GM04503 (cell line): Measurements from ENCODE around the gene CACNA1H.
"Not testable (repeated sequence)": the region's sequence is repeated elsewhere in the genome, so short reads cannot be mapped to it uniquely, and the experiment has no call there.

Source experiments
- DNase-seq: peaks from one replicate; pipeline ENCODE4 v3.0.0-alpha.2; 2012; ENCODE audit warnings: low read depth

The CACNA1H gene

DNA sequence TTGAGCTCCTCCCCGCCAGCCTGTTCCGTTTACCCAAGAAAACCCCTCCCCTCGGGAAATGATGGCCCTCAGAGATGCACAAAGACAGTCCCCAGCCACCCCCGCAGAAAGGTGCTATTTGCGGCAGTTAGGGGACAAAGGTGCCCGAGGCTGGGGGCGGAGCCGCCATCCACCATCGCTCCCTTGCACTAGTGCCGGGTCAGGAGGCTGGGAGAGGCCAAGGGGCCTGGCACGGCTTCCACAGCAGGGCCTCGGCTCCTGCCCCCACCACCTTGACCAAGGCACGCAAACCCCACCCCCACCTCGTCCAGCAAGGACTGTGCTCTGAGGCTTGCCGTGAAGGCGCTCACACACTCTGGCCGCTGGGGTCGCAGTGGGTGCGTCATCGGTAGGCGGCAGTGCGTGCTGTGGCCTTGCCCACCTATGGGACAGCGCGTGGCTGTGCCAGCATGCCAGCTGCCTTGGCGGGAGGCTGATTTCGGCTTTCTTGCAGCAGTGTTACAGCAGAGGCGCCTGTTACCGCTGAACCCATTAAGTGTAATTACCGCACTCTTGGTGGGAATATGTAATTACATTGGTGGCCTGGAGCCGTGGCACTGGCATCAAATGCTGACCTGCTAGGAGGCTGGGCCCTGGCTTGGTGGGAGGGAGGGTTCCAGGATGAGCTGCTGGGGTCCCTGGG, 40.4 kb downstream of the CACNA1H start:
- no peak for DNase-seq

DNA sequence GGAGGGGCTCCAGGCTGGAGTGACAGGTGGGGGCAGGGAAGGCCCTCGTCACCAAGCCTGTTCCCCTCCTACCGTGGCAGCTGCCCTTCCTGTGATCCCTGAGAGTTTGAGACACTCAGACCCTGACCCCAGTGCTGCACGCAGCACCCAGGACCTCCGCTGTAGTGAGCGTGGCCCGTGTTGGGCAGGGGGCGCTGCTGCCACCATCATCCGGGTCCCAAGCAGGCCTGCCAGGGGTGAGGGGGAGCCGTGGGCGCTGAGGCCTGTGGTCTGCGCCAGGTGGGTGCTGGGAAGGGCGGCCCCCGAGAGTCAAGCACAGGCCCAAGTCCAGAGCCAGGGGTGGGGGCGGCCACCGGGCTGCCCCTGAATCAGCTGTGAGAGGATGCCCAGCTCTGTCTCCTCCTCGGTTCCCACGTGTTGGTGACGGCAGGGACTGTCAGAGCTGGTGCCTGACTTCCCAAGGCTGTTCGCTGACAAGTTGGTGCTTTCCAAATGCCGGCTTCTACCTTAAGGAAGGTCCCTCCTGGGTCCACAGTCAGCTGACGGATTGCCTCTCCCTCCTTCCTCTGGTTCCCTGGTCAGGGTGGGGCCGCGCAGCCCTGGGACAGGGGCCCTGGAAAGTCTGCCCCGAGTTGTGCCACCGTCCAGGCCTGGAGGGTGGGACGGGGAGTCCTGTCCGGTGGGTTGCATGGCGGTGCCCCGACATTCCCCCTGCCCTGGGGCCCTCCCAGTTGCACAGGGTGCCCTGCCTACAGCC, 41.1 kb downstream of the CACNA1H start:
- no peak for DNase-seq

DNA sequence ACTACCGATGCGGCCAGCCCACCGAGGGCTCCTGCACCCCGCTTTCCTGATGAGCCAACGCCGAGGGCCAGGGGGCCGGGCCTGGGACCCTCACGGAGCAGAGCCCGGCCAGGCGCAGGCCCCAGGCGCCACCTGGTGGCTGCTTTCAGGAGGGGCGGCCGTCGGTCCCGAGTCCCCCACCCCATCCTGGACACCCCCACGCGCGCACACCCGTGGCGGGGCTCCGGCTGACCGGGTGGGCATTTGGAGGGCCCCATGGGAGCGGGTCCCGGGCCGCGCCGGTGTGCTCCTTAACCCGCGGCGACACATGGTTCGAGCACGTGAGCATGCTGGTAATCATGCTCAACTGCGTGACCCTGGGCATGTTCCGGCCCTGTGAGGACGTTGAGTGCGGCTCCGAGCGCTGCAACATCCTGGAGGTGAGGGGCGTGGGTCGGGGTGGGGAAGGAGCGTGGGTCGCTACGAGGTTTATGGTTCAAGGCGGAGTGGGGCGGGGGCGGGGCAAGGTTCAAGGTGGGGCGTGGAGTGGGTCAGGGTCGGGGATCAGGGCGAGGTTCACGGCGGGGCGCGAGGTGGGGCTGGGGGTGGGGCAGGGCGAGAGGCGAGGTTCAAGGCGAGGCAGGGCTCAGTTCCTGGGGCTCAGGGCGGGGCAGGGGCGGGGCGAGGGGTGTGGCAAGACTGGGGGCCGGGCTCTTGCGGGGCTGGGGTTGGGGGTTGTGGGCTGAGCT, 41.9 kb downstream of the CACNA1H start:
- DNase-seq: no peak

DNA sequence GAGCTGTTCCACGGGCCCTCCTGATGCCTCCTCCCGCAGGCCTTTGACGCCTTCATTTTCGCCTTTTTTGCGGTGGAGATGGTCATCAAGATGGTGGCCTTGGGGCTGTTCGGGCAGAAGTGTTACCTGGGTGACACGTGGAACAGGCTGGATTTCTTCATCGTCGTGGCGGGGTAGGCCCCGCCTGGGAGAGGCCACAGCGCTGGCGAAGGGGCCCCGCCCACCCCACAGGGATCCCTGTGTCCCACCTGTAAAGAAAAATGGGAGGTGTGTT, 42.4 kb downstream of the CACNA1H start:
- no peak for DNase-seq

DNA sequence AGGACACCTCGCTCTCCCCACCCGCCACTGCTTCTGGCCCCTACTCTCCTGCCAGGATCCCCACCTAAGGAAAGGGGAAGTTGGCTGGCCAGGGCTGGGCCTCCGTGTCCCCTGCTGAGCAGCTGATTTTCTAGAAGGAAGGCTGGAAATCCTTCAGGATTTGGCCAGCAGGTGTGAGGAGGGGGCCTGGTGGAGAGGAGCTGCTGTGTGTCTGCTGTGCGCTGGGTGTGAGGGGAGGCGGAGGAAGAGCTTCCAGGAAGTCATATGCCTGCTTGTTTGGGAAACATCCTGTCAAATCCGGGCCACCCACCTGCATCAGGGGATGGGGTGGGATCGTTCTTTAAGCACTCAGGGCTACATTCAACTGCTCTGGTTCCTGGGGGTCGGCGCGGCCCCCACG, 43.6 kb downstream of the CACNA1H start:
- no peak for DNase-seq

DNA sequence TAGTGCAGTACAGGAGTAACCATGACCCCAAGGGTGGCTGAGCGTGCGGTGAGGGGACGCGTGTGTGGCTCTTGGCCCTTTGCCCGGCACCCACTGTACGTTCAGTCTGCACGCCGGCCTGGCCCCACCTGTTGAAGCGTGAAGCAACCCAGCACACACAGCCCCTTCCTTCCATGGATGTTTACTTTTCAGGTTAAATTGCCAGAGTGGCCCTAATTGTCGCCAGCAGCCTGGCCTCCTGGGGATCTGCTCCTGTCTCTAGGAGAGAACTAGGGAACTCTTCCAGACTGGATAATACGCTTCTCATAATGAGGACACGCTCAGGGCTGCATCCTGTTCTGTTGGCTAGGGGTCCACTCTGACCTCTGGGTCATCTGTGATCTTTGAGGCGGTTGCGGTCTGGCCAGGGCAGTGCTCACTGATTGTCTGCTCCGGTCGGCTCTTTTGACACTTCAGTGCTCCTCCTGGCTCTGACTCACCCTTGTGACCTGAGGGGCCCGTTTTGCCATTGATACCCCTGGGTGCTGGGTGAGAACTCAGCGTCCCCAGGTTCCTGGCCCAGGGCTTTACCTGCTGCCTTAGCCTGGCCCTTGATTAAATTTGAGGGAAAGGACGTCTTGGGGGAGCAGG, 44.4 kb downstream of the CACNA1H start:
- no peak for DNase-seq

DNA sequence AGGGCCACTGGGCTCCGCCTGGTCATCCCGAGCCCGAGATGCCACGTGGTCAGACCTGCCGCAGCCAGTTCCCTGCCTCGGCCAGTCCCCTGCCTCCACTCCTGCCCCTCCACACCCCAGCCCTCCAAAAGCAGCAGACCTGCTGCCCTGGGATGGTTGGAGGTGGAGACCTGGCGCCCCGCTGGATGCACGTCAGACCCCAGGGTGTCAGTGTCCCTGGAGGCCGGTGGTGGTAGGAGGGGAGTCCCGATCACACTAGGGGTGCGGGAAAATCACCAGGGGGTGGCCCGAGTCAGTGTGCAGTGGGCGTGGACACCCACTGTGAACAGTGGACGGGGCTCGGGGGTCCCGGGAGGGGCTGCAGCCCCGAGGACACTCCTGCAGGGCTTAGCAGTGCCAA, 45.3 kb downstream of the CACNA1H start:
- DNase-seq: no peak

DNA sequence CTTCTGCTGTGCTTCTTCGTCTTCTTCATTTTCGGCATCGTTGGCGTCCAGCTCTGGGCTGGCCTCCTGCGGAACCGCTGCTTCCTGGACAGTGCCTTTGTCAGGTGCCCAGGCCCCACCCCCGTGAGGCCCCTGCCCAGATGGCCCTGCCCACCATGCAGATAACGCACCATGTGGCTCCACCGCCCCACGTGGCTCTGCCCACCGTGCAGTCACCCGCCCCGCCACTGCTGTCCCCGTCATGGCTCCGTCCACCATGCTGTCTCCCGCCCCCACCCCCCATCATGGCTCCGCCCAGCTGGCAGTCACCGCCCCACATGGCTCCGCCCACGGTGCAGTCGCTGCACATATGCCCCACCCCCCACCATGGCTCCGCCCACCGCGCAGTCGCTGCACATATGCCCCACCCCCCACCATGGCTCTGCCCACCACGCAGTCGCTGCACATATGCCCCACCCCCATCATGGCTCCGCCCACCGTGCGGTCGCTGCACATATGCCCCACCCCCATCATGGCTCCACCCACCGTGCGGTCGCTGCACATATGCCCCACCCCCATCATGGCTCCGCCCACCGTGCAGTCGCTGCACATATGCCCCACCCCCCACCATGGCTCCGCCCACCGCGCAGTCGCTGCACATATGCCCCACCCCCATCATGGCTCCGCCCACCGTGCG, 45.9 kb downstream of the CACNA1H start:
- not testable (repeated sequence) for DNase-seq

DNA sequence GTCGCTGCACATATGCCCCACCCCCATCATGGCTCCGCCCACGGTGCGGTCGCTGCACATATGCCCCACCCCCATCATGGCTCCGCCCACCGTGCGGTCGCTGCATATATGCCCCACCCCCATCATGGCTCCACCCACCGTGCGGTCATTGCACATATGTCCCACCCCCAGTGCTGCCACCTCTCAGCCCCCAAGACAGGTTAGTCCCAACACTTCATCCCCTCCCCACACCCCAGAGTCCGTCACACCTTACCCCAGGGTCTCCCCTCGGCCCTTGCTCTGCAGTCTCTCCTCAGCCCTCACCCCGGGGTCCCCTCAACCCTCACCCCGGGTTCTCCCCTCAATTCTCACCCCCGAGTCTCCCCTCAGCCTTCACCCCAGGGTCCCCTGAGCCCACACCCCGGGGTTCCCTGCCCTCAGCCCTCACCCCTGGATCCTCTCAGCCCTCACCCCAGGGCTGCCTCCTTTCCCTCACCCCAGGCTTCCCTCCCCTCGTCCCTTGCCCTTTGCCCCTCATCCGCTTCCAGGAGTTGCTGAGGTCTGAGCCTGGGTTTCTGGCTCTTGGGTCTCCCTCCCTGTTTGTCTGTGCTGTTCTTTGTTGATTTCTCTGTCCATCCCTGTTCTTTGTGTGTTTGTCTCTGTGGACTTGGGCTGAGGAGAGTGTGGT, 46.6 kb downstream of the CACNA1H start:
- DNase-seq: no peak

DNA sequence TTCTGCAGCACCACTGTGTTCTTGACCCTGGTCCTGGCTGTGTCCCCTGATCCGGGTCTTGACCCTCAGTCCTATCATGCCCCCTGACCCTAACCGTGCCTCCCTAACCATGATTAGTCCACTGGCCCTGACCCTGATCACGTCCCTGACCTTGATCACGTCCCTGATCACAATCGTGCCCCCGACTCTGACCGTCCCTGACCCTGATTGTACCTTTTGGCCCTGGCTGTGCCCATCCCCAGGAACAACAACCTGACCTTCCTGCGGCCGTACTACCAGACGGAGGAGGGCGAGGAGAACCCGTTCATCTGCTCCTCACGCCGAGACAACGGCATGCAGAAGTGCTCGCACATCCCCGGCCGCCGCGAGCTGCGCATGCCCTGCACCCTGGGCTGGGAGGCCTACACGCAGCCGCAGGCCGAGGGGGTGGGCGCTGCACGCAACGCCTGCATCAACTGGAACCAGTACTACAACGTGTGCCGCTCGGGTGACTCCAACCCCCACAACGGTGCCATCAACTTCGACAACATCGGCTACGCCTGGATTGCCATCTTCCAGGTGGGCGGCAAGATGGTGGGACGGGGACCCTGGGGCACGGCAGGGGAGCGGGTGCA, 47.2 kb downstream of the CACNA1H start:
- DNase-seq: no peak

DNA sequence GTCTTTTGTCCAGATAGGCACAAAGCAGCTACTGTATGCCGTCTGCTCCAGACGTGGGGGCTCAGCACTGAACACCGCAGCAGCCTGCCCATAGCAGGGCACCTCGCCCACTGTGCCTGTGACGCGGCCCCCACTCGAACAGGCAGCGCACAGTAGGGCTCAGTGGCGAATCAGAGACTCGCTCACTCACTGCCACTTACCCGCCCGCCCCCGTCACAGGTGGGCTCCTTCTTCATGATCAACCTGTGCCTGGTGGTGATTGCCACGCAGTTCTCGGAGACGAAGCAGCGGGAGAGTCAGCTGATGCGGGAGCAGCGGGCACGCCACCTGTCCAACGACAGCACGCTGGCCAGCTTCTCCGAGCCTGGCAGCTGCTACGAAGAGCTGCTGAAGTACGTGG, 48.5 kb downstream of the CACNA1H start:
- no peak for DNase-seq

DNA sequence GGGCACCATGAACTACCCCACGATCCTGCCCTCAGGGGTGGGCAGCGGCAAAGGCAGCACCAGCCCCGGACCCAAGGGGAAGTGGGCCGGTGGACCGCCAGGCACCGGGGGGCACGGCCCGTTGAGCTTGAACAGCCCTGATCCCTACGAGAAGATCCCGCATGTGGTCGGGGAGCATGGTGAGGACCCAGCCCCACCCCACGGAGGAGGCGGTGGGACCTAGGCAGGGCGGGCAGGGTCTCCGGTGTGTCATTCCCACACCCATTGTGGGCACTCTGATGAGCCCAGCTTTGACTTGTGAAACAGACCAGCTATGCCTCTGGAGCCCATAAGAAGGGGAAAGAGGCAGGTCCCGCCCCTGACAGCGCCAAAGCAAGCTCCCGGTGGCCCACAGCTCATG, 49.4 kb downstream of the CACNA1H start:
- DNase-seq: no peak

DNA sequence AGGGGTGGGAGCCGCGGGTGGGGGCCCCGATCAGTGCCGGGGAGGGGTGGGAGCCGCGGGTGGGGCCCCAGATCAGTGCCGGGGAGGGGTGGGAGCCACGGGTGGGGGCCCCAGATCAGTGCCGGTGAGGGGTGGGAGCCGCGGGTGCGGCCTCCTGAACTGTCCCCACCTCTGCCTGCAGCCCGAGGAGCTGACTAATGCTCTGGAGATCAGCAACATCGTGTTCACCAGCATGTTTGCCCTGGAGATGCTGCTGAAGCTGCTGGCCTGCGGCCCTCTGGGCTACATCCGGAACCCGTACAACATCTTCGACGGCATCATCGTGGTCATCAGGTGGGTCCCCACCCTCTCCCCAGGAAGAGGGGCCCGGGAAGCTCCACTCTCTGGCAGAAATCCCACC, 52.0 kb downstream of the CACNA1H start:
- DNase-seq: no peak

DNA sequence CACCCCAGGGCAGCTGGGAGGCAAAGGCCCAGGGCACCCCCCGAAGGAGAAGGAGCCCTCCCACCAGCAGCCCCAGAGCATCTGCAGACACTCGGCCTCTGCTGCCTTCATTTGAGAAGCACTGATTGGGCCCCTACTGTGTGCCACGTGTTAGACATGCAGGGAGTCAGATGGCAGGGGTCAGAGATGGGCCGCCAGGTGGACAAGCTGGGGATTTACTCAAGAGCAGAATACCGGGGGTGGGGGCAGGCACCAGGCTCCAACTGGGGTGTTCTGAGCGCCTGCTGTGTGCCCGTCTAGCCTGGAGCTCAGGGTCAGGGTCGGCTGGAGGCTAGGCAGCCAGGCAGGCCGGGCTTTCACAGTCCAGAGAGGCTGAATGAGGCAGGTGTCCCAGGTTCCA, 53.4 kb downstream of the CACNA1H start:
- no peak for DNase-seq

DNA sequence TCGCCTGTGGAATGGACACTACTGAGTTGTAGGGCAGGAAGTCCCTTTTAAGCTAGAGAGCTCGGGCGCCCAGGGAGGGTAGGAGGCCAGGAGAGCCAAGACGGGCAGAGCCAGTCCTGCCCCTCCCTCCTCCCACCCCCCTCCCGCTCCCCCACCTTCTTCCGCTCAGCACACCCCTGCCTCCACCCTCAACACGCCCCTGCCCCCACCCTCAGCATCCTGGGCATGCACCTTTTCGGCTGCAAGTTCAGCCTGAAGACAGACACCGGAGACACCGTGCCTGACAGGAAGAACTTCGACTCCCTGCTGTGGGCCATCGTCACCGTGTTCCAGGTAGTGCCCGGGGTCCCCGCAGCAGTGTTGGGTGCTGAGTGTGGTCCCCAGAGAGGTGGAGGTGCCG, 53.9 kb downstream of the CACNA1H start:
- no peak for DNase-seq

DNA sequence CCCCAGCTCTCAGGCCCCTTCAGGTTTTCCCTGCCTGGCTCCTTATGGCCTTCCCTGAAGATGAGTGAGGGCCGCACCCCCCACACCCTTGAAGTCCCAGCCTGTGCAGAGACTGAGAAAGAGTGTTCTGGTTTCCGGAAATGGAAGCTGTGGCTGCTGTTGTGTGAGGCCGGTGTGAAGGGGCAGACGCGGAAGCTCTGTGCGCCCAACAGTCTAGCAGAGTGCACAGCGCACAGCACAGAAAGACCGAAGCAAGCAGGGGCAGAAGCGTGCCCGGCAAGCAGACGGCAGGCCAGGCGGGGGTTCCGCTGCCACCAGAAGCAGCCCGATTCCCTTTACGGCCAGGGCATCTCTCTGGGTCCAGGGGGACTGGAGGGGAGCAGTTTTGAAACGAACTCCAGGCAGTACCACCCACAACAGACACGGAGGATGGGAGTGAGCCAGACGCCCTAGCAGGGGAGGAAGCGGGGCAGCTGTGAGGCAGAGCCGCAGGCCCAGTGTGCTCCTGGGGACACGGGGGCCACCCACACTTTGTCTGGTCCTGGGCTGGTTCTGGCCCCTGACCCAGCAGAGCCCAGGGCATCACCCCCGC, 55.4 kb downstream of the CACNA1H start:
- no peak for DNase-seq

DNA sequence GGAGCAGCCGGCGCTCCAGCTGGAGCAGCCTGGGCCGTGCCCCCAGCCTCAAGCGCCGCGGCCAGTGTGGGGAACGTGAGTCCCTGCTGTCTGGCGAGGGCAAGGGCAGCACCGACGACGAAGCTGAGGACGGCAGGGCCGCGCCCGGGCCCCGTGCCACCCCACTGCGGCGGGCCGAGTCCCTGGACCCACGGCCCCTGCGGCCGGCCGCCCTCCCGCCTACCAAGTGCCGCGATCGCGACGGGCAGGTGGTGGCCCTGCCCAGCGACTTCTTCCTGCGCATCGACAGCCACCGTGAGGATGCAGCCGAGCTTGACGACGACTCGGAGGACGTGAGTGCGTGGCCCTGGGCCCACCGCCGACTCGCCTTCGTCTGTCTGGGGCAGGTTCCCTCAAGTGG, 56.2 kb downstream of the CACNA1H start:
- no peak for DNase-seq

DNA sequence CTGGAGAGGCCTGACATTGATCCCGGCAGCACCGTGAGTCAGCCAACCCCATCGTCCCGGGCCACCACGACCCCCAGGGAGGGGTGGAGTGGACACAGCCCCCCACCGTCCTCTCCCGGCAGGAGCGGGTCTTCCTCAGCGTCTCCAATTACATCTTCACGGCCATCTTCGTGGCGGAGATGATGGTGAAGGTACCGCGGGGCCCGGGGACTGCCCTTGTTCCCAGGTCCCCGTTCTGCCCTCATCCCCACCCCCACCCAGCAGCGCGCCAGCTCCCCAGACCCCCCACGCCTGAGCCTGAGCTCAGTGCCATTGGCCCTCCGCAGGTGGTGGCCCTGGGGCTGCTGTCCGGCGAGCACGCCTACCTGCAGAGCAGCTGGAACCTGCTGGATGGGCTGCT, 57.6 kb downstream of the CACNA1H start:
- DNase-seq: no peak

DNA sequence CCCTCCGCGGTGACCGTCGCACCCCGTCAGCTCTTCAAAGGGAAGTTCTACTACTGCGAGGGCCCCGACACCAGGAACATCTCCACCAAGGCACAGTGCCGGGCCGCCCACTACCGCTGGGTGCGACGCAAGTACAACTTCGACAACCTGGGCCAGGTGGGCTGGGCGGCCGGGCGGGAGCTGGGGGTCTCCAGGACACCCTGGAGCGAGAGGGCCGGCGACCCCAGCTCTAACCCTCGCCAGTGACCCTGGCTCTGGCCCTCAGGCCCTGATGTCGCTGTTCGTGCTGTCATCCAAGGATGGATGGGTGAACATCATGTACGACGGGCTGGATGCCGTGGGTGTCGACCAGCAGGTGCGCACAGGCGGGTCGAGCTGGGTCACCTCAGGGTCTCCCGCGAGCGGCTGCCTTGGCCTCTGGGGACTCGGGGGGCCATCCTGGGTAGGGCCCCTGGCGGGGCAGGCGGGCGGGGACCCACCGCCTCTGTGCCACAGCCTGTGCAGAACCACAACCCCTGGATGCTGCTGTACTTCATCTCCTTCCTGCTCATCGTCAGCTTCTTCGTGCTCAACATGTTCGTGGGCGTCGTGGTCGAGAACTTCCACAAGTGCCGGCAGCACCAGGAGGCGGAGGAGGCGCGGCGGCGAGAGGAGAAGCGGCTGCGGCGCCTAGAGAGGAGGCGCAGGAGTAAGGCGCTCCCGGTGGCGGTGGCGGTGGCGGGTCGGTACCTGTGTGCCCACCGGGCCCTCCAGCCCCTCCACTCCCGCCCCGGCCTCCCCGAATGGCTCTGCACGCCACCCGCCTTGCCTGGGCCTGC, 58.8 kb downstream of the CACNA1H start:
- DNase-seq: no peak

DNA sequence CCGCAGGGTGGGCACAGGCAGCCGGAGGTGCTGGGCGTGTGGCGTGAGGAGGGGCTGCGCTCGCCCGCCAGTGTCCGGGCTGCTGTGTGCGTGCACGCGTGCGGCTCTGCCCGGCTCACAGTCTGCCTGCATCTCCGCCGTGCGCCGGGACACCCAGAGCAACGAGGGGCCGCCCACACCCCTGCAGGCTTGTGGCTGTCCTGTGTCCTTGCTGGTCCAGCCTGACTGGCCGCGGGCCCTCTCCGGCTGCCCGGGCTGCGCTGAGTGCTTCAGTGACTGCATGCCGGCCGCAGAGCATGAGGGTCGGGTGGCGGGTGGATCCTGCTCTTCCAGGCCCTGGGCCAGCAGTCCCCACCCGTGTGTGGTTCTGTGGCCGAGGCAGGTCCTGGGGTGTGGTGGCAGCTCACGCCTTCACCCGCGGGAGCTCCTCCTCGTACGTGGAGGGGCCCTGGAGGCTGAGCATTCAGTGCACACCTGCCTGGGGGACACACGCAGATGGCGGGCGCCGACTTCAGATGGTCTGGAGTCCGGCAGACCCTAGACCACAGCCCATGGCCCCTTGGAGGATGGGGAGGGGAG, 59.8 kb downstream of the CACNA1H start:
- DNase-seq: no peak
